ENCODE measurements around the gene CSTF3.
"Not testable (repeated sequence)": the region's sequence is repeated elsewhere in the genome, so short reads cannot be mapped to it uniquely, and the experiment has no call there.

The CSTF3 gene

DNA sequence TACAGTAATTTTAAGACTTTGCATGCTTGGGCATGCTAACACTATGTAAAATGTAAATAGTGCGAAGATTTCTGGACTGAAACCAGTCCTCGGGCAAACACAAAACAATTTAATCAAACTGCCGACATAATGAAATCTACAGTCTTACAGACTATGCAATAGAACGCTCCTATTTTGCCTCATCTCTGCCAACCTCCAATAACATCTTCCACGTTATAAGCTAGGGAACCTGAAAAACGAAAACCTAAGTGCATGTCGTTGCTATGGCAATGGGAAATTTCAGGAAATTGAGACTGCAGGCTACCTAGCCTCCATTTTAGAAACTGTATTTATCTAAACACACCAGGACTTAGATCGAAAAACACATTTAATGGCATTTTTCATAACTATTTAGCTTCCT, 1.1 kb downstream of the CSTF3 start:
- DNase-seq = no peak

DNA sequence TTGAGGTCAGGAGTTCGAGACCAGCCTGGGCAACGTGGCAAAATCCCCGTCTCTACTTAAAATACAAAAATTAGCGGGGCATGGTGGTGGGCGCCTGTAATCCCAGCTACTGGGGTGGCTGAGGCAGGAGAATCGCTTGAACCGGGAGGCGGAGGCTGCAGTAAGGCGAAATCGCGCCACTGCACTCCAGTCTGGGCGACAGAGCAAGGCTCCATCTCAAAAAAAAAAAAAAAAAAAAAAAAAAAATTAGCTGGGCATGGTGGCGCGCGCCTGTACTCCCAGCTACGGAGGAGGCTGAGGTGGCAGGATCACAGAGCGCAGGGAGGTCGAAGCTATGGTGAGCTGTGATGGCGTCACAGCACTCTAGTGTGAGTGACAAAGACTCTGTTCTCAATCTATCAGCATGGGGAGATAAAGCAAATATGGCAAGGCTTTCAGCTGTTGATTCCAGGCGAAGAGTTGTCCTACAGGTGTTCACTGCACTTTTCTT, 1.9 kb downstream of the CSTF3 start:
- not testable (repeated sequence) for DNase-seq

DNA sequence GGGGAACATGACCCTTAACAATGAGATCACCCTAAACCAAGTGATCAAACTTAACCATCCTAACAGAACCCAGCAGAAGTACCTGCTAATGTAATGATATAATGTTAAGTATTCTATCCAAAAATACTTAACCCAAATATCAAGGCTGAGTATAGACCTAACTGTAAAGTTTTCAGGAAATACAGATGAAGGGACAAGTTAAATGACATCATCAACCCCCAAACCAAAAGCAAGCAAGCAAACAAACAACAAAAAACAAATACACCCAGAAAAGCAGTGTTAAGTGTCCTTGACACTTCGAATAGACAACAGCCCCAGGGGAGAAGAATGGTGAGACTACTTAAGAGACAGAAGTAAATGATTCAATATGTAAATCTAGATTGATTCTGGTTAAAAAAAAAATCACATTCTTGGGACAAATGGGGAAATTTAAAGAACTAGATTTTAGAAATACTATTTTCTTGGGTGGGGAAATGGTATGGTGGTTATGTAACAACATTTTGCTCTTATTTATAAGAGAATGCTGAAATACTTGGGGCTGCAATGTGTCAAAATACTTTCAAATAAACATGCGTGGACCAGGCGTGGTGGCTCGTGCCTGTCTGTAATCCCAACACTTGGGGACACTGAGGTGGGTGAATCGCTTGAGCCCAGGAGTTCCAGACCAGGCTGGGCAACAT, 2.5 kb downstream of the CSTF3 start:
- no peak for DNase-seq

DNA sequence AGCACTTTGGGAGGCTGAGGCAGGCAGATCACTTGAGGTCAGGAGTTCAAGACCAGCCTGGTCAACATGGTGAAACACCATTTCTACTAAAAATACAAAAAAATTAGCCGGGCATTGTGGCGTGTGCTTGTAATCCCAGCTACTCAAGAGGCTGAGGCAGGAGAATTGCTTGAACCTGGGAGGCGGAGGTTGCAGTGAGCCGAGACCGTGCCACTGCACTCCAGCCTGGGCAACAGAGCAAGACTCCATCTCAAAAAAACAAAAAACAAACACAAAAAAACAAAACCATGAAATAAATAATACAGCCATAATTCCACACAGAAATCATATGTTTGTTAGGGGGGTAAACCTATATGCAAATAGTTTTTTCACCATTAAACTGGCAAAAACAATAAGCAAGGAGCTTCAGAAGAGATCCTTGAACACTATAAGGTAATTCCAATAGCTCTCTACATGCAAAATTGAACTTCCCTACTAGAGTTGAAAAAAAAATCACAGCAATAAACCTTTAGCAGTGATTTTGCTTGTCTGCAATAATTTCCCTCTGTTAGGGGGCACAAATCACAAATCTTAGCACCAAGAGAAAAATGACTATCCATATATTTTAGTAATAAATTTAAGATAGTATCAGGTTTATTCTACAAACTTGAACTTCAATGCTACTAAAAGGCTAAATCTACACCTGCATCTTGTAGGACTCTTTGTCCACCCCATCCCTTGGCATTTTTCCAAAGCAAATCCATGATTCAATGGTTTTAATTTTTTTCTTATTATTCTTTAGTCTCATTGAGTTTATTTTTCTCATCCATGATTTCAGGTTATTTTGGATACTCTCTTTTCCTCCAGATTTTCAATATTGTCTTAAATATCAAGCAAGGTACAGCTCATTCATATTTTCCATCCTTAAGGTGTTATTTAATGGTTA, 3.9 kb downstream of the CSTF3 start:
- no peak for DNase-seq

DNA sequence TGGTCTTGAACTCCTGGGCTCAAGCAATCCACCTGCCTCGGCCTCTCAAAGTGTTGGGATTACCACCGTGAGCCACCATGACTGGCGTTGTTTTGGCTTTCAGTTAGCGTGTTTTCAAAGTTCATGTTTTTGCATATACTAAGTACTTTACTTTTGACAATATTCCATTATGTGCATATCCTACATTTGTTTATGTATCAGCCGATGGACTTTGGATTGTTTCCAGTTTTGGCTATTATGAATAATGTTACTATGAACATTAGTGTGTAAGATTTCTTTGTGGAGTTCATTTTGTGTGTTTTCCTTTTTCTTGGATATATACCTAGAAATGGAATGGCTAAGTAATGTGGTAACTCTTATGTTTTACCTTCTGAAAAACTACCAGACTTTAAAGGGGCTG, 9.9 kb downstream of the CSTF3 start:
- DNase-seq = no peak

DNA sequence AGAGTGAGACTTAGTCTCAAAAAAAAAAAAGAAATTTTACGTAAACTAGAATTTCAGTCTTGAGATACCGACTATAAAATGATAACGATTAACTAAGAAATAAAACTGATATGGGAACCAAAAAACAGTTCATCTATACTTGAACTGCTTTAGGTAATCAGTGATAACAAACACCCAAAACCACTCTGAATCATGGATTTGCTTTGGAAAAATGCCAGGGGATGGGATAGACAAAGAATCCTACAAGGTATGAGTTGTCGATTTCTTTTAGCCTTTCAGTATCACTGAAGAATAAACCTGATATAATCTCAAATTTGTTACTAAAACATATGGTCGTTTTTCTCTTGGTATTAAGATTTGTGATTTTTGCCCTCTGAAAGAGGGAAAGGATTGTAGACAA, 13.7 kb downstream of the CSTF3 start:
- DNase-seq = no peak

DNA sequence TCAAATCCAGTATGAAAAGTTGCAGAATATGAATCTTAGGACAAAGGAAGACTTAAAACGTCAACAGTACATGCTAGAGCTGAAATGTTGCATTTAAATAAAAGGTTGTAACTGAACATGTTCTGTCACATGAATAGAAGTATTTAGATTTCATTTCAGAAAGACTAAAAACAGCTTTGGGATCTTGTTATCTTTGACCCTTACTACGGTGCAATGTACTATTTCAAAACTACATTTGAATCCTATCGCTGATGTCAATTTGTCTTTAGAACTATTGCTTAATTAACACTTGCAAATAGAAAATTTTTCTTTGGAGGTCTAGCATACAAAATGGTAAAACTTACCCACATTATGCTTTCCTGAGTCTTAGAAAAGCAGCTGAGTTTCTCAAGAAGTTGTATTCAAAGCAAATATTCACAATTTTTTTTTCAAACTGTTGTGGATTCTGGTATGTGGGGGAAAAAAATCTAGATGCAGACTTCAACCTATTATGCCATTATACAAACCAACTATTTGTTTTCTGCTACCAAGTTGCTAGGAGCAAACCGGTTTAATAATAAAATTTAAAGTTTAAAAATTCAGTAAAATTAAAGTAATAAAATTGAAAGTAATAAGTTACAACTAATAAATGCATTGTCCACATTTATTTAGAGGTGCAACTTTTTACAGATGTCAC, 25.4 kb downstream of the CSTF3 start:
- DNase-seq = no peak

DNA sequence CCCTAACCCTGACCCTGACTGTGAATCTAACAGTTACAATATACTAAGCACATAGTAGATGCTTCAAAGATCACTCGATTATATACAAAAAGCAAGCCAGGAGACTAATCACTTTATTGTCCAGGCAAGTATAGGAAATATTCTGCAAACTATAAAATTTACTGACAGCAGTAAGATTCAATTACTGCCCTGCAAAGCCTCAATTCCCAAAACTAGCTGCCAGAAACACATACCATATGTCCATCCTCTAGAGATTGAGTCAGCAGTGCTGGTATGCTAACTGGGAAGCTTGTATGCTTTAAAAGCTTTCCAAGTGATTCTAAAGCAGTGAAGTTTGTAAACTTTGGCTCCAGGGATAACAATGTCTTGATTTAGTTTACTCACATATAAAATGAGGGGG, 26.1 kb downstream of the CSTF3 start:
- no peak for DNase-seq

DNA sequence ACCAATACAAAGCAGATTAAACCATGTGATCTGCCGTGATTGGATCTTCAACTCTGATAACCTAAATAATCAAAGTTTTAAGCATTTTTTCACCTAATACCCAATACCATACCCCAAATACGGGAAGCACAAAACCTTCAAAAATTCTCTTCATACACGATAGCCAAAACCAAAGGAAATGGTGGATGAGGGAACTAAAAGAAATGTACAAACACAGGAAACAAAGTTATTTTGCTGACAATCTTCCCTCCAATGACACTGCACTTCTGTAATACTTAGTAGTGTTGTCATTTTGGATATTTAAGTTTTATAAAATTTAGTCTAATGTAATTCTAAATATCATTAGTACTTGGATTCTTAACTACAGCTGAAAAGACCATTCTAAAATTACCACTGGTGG, 27.0 kb downstream of the CSTF3 start:
- no peak for DNase-seq

DNA sequence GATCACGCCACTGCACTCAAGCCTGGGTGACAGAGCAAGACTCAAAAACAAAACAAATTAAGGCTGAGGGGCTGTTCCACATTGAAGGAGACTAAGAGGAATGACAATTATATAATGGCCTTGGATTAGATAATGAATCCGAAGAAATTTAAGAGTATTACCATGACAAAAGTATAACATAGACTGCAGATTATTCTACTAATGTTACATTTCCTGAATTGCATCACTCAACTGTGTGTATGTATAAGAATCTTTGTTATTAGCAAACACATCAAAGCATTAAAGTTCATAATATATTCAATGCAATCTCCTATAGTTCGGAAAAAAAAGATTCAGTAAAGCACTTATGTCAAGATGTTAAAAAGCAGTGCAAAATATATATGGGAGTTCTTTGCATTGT, 27.5 kb downstream of the CSTF3 start:
- DNase-seq = no peak

DNA sequence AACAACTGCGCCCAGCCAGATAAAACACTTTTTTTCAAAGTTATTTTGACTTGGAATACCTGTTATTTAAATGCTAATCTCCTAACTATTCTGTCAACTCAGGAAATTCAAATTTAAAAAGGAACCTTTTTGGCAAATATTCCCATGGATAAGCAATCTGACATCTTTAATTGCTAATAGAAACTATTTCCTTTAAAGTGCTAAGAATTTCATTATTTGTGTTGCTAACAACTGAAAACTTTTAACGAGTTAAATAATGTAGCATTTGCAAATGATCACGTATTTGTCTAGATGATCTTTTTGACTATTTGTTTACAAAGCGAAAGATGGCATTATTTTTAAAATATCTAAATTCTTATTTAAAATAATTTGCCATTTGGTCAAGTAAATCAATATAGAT, 28.8 kb downstream of the CSTF3 start:
- DNase-seq = no peak

DNA sequence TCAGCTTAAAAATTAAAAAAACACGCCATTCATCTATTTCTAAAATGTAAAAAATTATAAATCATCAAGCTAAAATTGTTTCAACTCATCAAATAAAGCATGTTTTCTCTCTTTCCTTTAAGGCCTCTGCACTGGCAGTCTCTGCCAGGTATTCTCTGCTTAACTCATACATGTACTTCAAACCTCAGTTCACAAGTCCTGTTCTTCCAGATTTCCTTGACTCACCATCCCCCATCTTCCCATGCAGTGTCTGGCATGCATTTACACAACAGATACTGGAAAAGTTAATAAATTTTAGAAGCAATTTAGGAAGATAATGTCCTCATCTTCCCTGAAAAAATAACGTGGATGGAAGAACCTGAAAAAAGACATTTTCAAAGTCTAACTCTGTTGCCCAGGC, 32.5 kb downstream of the CSTF3 start:
- DNase-seq = no peak

DNA sequence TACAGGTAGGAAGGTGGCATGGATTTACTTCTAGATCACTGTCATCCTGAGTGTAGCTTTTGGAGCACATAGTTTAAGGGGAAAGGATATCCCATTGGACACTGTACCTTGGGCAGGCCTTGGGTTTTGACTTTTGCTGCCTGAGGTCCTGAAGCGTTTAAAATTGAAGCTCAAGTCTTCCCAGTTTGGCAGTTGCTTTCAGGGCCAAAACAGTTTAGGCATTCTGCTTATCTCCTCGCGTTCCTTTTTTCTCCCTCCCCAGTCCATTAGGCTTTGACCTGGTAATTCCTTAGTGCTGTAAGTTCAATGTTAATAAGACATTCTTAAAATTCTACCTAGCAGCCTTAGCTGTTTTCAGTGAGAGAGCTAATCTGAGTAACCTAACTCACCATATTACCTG, 35.7 kb downstream of the CSTF3 start:
- DNase-seq = no peak

DNA sequence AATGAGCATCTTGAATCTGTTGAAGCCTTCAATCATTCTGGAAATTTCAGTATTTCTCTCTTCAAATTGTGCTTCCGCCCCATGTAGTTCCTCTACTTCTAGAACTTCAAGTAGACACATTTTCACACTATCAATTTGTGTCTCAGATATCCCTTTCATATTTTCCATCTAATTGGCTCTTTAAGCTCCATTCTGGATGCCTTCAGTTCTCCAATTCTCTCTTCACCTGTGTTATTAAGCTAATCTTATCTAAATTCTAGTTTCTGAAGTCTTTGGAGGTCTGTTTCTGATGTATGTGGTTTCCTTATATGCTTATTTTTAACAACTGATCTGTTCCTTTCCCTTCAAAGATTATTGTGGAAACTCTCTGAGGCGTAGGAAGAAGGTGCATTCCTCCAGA, 36.3 kb downstream of the CSTF3 start:
- no peak for DNase-seq

DNA sequence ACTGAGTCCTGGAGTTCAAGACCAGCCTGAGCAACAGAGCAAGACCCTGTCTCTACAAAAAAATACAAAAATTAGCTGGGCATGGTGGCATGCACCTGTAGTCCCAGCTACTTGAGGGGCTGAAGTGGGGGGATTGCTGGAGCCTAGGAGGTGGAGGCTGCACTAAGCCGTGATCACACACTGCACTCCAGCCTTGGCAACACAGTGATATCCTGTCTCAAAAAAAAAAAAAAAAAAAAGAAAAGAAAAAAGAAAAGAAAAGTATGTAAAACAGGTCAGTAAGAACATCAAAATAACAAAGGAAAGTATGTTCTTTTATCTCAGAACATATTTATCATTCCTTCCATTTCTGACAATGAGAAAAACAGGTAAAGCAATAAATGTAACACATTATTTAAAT, 38.6 kb downstream of the CSTF3 start:
- not testable (repeated sequence) for DNase-seq

DNA sequence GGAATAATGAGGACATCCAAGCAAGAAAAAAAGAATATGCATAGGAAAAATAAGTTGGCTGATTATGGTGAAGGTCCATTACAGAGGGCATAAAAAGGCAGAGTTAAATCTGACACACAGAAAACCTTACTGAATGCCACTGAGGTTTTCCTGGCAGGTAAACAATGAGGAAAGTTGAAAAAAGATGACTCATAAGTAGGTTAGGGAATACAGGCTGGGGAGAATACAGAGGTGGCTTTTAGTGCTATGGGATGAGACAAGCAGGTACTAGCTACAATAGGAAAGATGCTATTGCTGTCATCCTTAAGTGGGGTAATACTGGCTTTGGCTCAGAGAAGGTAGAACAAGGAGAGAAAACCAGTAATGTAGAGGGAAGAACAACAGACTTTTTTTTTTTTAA, 44.7 kb downstream of the CSTF3 start:
- DNase-seq = no peak

DNA sequence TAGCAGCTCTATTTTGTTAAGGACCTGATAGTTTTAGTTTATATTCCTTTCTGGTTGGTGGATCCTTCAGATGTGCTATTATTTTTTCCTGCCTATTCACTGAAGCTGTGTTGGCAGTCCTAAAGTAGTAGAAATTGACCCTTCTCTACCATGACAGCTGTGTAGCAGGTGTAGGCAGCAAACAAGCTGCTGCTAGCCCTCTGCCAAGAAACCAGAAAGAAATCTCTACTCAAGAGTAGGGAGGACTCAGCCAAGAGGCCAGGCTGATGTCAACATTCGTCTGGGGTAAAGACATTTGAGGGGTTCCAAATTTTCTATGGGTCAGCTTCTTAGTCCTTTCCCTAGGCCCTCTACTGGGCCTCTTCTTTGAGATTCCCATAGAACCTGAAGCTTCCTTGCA, 51.2 kb downstream of the CSTF3 start:
- no peak for DNase-seq

DNA sequence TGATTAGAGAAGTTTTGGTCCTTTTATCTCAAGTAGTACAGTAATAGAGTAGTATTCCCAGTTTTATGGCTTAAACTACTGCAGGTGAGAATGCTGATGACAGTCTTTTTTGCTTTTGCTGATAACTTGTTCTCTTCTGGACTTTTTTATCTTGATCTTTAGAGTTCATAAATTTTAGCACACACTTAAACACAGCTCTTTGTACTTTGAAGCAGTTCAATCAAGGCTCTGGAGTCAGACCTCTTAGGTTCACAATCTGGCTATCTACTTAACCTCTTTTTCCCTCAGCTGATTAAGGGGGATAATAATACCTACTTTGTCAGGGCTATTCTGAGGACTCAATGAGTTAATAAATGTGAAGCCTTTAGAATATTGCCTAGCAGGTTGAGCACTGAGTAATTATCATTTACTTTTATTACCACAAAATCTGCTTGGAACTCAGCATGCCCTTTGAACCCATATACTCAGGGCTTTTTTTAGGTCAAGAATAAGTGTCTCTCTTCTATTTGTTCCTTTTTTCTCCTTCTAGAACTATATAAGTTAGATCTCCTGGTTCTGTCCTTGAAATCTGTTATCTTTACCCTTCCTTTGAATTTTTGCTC, 51.9 kb downstream of the CSTF3 start:
- no peak for DNase-seq

DNA sequence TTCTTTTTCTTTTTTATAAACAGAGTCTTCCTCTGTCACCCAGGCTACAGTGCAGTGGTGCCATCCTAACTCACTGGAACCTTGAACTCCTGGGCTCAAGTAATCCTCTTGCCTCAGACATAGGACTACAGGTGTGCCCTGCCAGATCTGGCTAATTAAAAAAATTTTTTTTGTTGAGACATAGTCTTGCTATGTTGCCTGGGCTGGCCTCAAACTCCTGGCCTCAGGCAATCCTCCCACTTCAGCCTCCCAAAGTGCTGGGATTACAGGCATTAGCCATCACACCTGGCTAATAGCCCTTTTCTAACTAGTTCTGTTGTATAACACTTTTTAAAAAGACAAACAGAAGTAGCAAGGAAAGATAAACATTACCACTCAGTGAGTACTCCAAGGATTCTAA, 57.4 kb downstream of the CSTF3 start:
- no peak for DNase-seq

DNA sequence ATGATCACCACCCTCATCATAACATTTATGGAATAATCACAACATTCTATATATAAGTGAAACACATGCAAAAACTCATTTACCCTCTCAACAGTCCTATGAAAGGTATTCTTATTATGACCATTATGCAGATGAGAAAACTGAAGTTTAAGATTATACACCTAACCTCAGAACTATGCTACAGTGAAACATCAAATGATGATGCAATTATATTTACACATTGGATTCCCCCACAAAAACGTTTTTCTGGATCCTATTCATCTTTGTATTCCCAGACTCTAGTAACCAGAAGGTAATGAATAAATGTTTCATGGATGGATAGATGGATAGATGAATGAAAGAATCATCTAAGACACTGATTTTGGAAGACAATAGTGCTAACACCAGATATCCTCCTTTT, 67.1 kb downstream of the CSTF3 start:
- no peak for DNase-seq

DNA sequence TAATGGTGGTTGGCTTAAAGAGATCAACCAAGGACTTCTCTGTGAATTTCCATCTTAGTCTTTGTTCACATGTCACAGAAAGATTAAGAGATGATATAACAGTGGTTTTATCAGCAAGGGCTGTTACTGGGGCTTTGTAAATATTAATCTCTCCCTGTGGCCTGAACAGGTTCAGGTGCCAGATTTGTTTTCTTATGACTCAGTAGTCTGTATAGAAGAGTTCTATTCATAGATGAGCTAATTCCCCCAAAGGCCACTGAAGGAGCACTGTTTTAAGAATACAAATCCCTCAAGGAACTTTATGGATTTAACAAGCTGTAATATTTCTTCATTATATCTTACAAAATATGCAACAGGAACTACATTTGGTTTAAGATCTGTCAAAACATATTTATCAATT, 71.5 kb downstream of the CSTF3 start:
- DNase-seq = no peak

DNA sequence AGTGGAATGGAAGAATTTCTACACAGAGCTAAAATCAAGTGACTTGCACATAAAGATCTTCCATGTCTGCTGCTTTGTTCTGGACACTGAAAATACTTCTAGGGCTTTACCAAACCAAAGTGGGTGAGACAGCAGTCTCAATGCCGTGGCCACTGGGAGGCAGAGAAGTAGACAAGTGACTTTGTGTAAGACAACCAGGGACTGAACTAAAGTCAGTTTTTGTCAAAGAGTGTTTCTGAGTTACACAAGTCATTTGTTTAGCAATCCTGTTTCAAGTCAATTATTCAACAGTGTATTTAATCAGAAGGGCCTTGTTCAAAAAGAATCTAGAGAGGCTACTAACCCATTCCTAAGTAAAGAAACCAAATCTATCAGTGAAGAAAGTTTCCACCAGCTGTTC, 75.3 kb downstream of the CSTF3 start:
- no peak for DNase-seq

DNA sequence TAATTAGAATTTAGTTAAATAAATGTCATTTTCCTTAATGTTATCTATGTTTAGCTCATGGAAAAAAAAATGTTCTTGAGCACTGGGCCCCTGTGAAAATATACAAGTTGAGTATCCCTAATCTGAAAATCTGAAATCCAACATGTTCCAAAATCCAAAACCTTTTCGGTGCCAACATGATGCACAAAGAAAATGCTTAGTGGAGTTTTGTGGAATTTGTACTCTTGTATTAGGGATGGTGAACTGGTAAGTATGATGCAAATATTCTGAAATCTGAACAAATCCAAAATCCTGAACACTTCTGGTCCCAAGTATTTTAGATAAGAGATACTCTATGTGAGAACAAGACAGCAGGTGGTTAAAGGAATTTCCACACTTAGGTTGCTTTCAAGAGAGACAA, 77.4 kb downstream of the CSTF3 start:
- DNase-seq = no peak

Measured in DMS 273 treated with DMSO at 0.1 percent for 48 hours (cell line).